Right atrium auricular region (tissue), 2 donors: ENCODE measurements around the gene RPS6KL1. TPM values are rescaled to one million over a fixed set of nuclear protein-coding genes. Genes with fewer than 3 reads are reported as not detected.

ENCODE experiments used
- DNase-seq: peaks from one replicate; pipeline ENCODE4 v3.0.0-alpha.2; 2019; ENCODE audit warnings: low spot score
- H3K27ac ChIP-seq, 2 donors: fragments of 200-600 bp; sonication (generic); 1 replicate in 1 of 2; 2 replicates in 1 of 2; pipeline ENCODE4 v1.5.1; 2016 to 2019
- H3K27me3 ChIP-seq, 2 donors: fragments of 200-600 bp; sonication (generic); one replicate each; pipeline versions ENCODE4 v1.5.1 to v1.6.0; 2017 to 2019
- H3K36me3 ChIP-seq: fragments of 200-600 bp; sonication (generic); one replicate; pipeline ENCODE4 v1.5.1; 2016
- H3K4me1 ChIP-seq, 2 donors: fragments of 200-600 bp; sonication (generic); one replicate each; pipeline versions ENCODE4 v1.5.1 to v1.6.0; 2017 to 2019
- H3K4me3 ChIP-seq, 2 donors: fragments of 200-600 bp; sonication (generic); 1 replicate in 1 of 2; 2 replicates in 1 of 2; pipeline ENCODE4 v1.5.1; 2017 to 2019; ENCODE audit warnings: mild to moderate bottlenecking in 1 of 2, moderate library complexity in 1 of 2
- H3K9me3 ChIP-seq, 2 donors: fragments of 200-600 bp; sonication (generic); one replicate each; pipeline ENCODE4 v1.5.1; 2019
- total RNA-seq, 2 donors: library from RNA; depleted of rRNA; stranded (reverse); fragments of >200 nt; gene quantifications; one replicate each; pipeline ENCODE4 v1.1.0, GENCODE V29; 2016
- TF ChIP-seq, protein P1 (sequence below), 2 donors: fragments of 200-600 bp; sonication (generic); IDR thresholded peaks; one replicate each; pipeline ENCODE4 v1.5.1; 2019; ENCODE audit warnings: antibody characterized with exemption in 2 of 2

Gene RPS6KL1
- total RNA-seq, 2 donors from 2014 or later = 7.6 to 10.3 TPM

DNA sequence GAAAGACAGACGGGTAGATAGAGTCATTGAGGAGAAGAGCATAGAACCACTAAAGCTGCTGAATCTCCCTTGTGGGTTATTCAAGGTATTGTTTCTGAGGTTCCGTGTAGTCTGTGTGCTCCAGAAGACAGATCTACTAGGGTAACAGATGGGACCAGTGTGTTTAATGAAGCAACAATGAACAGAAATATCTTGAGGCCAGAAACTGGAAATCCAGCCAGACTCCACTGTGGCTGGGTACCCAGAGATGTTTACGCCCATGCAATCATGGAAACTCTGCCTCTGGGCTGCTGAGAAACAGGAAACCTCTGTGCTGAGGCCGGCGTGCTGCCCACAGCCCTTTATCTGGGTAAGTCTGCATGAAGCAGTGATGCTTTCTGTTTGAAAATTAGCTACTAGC lies 55.4 kb downstream of the RPS6KL1 start:
- TF ChIP-seq, protein P1, sequence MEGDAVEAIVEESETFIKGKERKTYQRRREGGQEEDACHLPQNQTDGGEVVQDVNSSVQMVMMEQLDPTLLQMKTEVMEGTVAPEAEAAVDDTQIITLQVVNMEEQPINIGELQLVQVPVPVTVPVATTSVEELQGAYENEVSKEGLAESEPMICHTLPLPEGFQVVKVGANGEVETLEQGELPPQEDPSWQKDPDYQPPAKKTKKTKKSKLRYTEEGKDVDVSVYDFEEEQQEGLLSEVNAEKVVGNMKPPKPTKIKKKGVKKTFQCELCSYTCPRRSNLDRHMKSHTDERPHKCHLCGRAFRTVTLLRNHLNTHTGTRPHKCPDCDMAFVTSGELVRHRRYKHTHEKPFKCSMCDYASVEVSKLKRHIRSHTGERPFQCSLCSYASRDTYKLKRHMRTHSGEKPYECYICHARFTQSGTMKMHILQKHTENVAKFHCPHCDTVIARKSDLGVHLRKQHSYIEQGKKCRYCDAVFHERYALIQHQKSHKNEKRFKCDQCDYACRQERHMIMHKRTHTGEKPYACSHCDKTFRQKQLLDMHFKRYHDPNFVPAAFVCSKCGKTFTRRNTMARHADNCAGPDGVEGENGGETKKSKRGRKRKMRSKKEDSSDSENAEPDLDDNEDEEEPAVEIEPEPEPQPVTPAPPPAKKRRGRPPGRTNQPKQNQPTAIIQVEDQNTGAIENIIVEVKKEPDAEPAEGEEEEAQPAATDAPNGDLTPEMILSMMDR (IDR thresholded peaks at IDR 0.05) = no peak
- peak; percentile 79 for DNase-seq
- H3K27ac ChIP-seq = no peak overlapping the region

GRCh38 chr14:74866708-74867389 lies 56.2 kb downstream of the RPS6KL1 start:
- TF ChIP-seq, protein P1 (IDR thresholded peaks at IDR 0.05) = no peak
- DNase-seq = no peak
- Histone ChIP-seq H3K4me3 (no peak overlapping the region), H3K27ac (no peak overlapping the region), H3K9me3 (no peaks in the 10 kb centered on the region), H3K36me3 (no peaks in the 10 kb centered on the region), H3K4me1 (peaks cover 0 to 6% of the 10 kb centered on the region in 2 donors), H3K27me3 (no peaks in the 10 kb centered on the region)

More for the DNA sequence above, 55.4 kb downstream of the RPS6KL1 start:
- Histone ChIP-seq H3K4me1 (peaks cover 0 to 6% of the 10 kb centered on the region in 2 donors), H3K36me3 (no peaks in the 10 kb centered on the region), H3K27me3 (no peaks in the 10 kb centered on the region), H3K9me3 (no peaks in the 10 kb centered on the region), H3K4me3 (no peak overlapping the region)

- H3K9me3 ChIP-seq = no peaks in the 10 kb centered on the region
- DNase-seq = no peak
- H3K27me3 ChIP-seq = no peaks in the 10 kb centered on the region
- no peak overlapping the region for H3K4me3 ChIP-seq
- TF ChIP-seq, protein P1 (IDR thresholded peaks at IDR 0.05) = no peak
- no peak overlapping the region for H3K27ac ChIP-seq
- no peaks in the 10 kb centered on the region for H3K36me3 ChIP-seq
- H3K4me1 ChIP-seq = peaks cover 0 to 6% of the 10 kb centered on the region in 2 donors
These were observed 57.9 kb downstream of the RPS6KL1 start for GRCh38 chr14:74865156-74865555.

DNA sequence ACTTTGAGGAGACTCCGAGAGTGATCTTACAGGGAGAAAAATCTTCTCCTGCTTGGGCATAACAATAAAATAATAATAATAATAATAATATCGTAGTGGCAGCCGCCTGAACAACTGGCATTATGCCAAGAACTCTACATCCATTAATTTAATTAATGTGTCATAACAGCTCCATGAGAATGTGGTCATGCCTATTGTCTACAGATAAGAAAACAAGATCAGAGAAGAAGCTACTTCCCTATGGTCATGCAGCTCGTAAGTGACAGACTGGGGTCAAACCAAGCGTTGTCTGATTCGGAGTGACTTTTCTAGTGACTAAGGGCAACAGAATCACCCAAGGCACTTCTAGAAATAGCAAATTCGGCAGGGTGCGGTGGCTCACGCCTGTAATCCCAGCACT lies 58.9 kb downstream of the RPS6KL1 start:
- DNase-seq = no peak
- H3K4me3 ChIP-seq = no peak overlapping the region
- no peak overlapping the region for H3K27ac ChIP-seq
- H3K4me1 ChIP-seq = peaks cover 0 to 6% of the 10 kb centered on the region in 2 donors
- H3K9me3 ChIP-seq = no peaks in the 10 kb centered on the region
- no peaks in the 10 kb centered on the region for H3K36me3 ChIP-seq
- no peaks in the 10 kb centered on the region for H3K27me3 ChIP-seq
- TF ChIP-seq, protein P1 (IDR thresholded peaks at IDR 0.05) = no peak

- H3K4me3 ChIP-seq = no peak overlapping the region
- TF ChIP-seq, protein P1 (IDR thresholded peaks at IDR 0.05) = no peak
- H3K9me3 ChIP-seq = no peaks in the 10 kb centered on the region
- H3K36me3 ChIP-seq = no peaks in the 10 kb centered on the region
- DNase-seq = no peak
- H3K27me3 ChIP-seq = no peaks in the 10 kb centered on the region
- H3K4me1 ChIP-seq = peaks cover 0 to 6% of the 10 kb centered on the region in 2 donors
- H3K27ac ChIP-seq = no peak overlapping the region
These were observed 59.8 kb downstream of the RPS6KL1 start for GRCh38 chr14:74863274-74863673.

GRCh38 chr14:74861734-74862090 lies 61.3 kb downstream of the RPS6KL1 start:
- H3K4me1 ChIP-seq = no peaks in the 10 kb centered on the region

More at GRCh38 chr14:74861734-74862090, 61.3 kb downstream of the RPS6KL1 start:
- TF ChIP-seq, protein P1 (IDR thresholded peaks at IDR 0.05) = no peak
- H3K4me3 ChIP-seq = no peak overlapping the region
- H3K36me3 ChIP-seq = no peaks in the 10 kb centered on the region
- no peaks in the 10 kb centered on the region for H3K9me3 ChIP-seq
- no peak for DNase-seq
- no peak overlapping the region for H3K27ac ChIP-seq
- H3K27me3 ChIP-seq = no peaks in the 10 kb centered on the region
